ENCODE data around the gene TACC2.

GRCh38 chr10:122127943-122128342 lies 139.0 kb downstream of the TACC2 start:
- no peak for TF ChIP-seq POLR2A (IDR thresholded peaks at IDR 0.05; ENCODE audit: low read length)
- no peak for TF ChIP-seq GATA1 (IDR thresholded peaks at IDR 0.05; ENCODE audit: low read depth, low read length)
